ENCODE measurements around the gene RMND5B. TPM values are rescaled to one million over a fixed set of nuclear protein-coding genes. Genes with fewer than 3 reads are reported as not detected.

The RMND5B gene
- polyA plus RNA-seq, 1 experiment = 39.6 TPM

- CTCF ChIA-PET = no interaction called here
- TF ChIP-seq, protein P1, sequence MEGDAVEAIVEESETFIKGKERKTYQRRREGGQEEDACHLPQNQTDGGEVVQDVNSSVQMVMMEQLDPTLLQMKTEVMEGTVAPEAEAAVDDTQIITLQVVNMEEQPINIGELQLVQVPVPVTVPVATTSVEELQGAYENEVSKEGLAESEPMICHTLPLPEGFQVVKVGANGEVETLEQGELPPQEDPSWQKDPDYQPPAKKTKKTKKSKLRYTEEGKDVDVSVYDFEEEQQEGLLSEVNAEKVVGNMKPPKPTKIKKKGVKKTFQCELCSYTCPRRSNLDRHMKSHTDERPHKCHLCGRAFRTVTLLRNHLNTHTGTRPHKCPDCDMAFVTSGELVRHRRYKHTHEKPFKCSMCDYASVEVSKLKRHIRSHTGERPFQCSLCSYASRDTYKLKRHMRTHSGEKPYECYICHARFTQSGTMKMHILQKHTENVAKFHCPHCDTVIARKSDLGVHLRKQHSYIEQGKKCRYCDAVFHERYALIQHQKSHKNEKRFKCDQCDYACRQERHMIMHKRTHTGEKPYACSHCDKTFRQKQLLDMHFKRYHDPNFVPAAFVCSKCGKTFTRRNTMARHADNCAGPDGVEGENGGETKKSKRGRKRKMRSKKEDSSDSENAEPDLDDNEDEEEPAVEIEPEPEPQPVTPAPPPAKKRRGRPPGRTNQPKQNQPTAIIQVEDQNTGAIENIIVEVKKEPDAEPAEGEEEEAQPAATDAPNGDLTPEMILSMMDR (IDR thresholded peaks at IDR 0.05; ENCODE audit: insufficient read depth, low read depth, low read length) = no peak
Observed at GRCh38 chr5:178198706-178199105, 67.9 kb downstream of the RMND5B start.

DNA sequence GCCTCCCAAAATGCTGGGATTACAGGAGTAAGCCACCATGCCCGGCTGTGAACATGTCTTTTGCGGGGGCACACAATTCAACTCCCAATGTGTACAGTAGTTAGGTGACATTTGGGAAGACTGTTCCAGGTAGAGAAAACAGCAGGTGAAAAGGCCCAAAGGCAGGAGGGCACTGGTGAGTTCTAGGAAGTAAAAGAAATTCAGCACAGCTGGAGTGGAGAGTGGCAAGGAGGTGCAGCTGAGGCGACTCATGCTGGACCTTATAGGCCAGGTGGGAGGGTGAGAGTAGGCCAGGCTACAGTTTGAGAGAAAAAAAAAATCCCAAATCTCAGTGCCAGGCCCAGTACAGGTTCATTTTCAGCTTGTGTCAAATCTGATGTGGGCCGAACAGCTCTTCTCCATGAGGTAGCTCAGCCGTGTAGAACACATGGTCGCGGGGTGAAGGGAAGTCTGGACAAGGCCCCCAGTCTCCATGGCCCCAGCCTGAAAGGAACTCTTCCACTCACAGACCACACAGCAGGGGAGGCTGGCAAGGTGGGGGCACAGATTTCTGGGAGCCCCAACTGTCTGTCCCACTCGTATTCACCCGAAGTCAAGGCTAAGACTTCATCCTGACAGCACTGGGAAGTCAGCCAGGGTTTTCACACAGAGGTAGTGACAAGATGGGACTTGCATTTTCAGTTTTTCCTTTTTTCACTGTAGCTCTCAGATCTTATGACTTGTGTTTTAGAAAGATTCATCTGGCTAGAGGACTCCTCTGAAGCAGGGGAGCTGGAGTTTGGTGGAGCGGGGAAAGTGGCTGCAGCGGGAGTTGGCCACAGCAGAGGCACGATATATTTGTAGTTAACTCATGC, 69.0 kb downstream of the RMND5B start:
- DNase-seq (ENCODE audit: low read depth) = no peak
- ChIA-PET POLR2A (no interaction called here), CTCF (no interaction called here)
- 0 out of 2 replicates have a peak, but pooled peaks cover 2% of the 10 kb centered on the region for H3K27me3 ChIP-seq (ENCODE audit: control insufficient read depth, insufficient read depth, low read length)
- TF ChIP-seq, protein P1 (IDR thresholded peaks at IDR 0.05; ENCODE audit: insufficient read depth, low read depth, low read length) = no peak
- no peaks in the 10 kb centered on the region for H3K36me3 ChIP-seq (ENCODE audit: control insufficient read depth, insufficient read depth, low read length)
- H3K4me3 ChIP-seq (ENCODE audit: low read depth, low read length) = no peak overlapping the region

More at GRCh38 chr5:178198706-178199105, 67.9 kb downstream of the RMND5B start:
- POLR2A ChIA-PET = no interaction called here
- Histone ChIP-seq H3K36me3 (ENCODE audit: control insufficient read depth, insufficient read depth, low read length) (no peaks in the 10 kb centered on the region), H3K4me3 (ENCODE audit: low read depth, low read length) (no peak overlapping the region), H3K27me3 (ENCODE audit: control insufficient read depth, insufficient read depth, low read length) (peaks cover 12% of the 10 kb centered on the region)
- DNase-seq (ENCODE audit: low read depth) = no peak

Other genes with a start within 250 kb of the RMND5B start
- gene PROP1, start 134.8 kb upstream of the RMND5B start, polyA plus RNA-seq (2011; rRNA removed) = not detected in 2 replicates
- 0.02 and 0.04 TPM in 2 replicates for gene N4BP3, start 17.5 kb upstream of the RMND5B start, polyA plus RNA-seq (2011; rRNA removed)
- 101 and 131 TPM in 2 replicates for gene NHP2, start 22.9 kb downstream of the RMND5B start, polyA plus RNA-seq (2011; rRNA removed)
- gene GMCL2, start 56.4 kb downstream of the RMND5B start, polyA plus RNA-seq (2011; rRNA removed) = not detected in 2 replicates
- 59.3 and 80.3 TPM in 2 replicates for gene HNRNPAB, start 73.5 kb downstream of the RMND5B start, polyA plus RNA-seq (2011; rRNA removed)
- gene PHYKPL, start 101.8 kb downstream of the RMND5B start, polyA plus RNA-seq (2011; rRNA removed) = 34.3 and 48.5 TPM in 2 replicates

Measured in BJ (cell line).